HG03520 (cell line): ENCODE results near the gene ITGA1.

Source experiments
- ATAC-seq: cut with Tn5 transposase; IDR thresholded peaks from one replicate; pipeline ENCODE4 v1.9.1; 2021; ENCODE audit warnings: mild to moderate bottlenecking, moderate library complexity; ENCODE audit not compliant: unreplicated experiment

The ITGA1 gene

GRCh38 chr5:52894451-52894850 lies 106.7 kb downstream of the ITGA1 start:
- no peak for ATAC-seq

GRCh38 chr5:52895075-52895474 lies 107.4 kb downstream of the ITGA1 start:
- ATAC-seq, result no peak

GRCh38 chr5:52895572-52896413 lies 108.1 kb downstream of the ITGA1 start:
- ATAC-seq, result no peak

GRCh38 chr5:52896534-52897237 lies 109.0 kb downstream of the ITGA1 start:
- ATAC-seq, result no peak

GRCh38 chr5:52897238-52897614 lies 109.5 kb downstream of the ITGA1 start:
- ATAC-seq, result no peak

GRCh38 chr5:52898961-52899680 lies 111.4 kb downstream of the ITGA1 start:
- ATAC-seq, result no peak

- no peak for ATAC-seq
Observed at GRCh38 chr5:52903142-52903541, 115.4 kb downstream of the ITGA1 start.

GRCh38 chr5:52906343-52906742 lies 118.6 kb downstream of the ITGA1 start:
- no peak for ATAC-seq

GRCh38 chr5:52906845-52907244 lies 119.1 kb downstream of the ITGA1 start:
- no peak for ATAC-seq

- ATAC-seq, result no peak
Observed at GRCh38 chr5:52909192-52909591, 121.5 kb downstream of the ITGA1 start.

- ATAC-seq, result no peak
Observed at GRCh38 chr5:52910071-52910470, 122.4 kb downstream of the ITGA1 start.

GRCh38 chr5:52915176-52915875 lies 127.6 kb downstream of the ITGA1 start:
- ATAC-seq, result peak; percentile 95

- ATAC-seq, result no peak
Observed at GRCh38 chr5:52920929-52921328, 133.2 kb downstream of the ITGA1 start.

GRCh38 chr5:52922384-52922783 lies 134.7 kb downstream of the ITGA1 start:
- no peak for ATAC-seq

- no peak for ATAC-seq
Observed at GRCh38 chr5:52924456-52924855, 136.7 kb downstream of the ITGA1 start.

- ATAC-seq, result no peak
Observed at GRCh38 chr5:52925001-52925400, 137.3 kb downstream of the ITGA1 start.

GRCh38 chr5:52928689-52929088 lies 141.0 kb downstream of the ITGA1 start:
- no peak for ATAC-seq

- no peak for ATAC-seq
Observed at GRCh38 chr5:52938226-52938625, 150.5 kb downstream of the ITGA1 start.

GRCh38 chr5:52943285-52943684 lies 155.6 kb downstream of the ITGA1 start:
- peak; percentile 47 for ATAC-seq

GRCh38 chr5:52943808-52944207 lies 156.1 kb downstream of the ITGA1 start:
- ATAC-seq, result no peak

GRCh38 chr5:52945040-52945439 lies 157.3 kb downstream of the ITGA1 start:
- ATAC-seq, result no peak
